Measurements from ENCODE around the gene ZNF560.

- TF ChIP-seq CTCF (conservative IDR thresholded peaks at IDR 0.05 in 1 of 2, IDR thresholded peaks at IDR 0.05 in 1 of 2; ENCODE audit: extremely low read depth in 1 of 2, insufficient read depth in 1 of 2, low read depth in 1 of 2, low read length in 2 of 2) (no peak), EZH2 (IDR thresholded peaks at IDR 0.05; ENCODE audit: borderline replicate concordance, low read length) (no peak)
These were observed 33.5 kb upstream of the ZNF560 start for GRCh38 chr19:9531933-9532332.

Data from mammary epithelial cell (primary cell).